Measurements from ENCODE around the gene ZNF407.

The ZNF407 gene

DNA sequence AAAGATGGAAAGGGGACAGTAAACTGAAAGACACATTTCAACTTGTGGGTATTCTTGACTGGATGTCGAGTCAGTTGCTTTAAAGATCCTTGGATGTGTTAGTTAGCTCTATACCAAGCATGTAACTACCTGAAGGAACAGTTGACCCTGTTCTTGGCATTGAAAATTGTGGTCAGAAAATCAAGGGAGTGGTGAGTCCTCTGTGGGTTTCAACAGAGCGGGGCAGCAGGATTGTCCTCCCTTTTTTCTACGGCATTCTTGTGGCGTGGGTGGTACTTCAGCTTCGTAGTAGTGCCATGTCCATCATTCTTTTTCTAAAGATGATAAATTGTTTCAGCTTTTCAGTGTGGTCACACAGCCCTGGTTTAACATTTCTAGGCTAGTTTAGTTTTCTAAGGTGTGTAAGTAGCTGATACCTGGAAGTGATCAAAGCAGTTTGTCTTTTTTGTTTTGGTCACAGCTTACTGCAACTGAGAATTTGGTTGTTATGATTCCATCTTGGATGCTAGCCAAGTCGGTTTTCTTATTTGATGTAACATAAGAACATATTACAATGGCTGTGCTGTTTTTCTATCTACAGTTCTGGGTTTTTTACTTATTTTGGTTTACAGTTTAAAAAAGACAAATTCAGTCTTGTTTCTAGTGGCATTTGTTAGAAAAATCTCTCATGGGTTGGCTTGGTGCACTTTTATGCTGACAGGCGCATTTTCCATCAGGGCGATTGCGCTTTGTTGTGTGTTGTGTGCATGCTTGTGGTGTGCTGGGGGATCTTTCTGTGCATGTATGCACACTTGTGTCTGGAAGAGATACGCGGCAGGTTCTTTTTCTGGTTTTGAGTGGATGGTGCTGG is 84.7 kb downstream of the ZNF407 start:
- DNase-seq: no peak

- DNase-seq: no peak
These were observed 85.3 kb downstream of the ZNF407 start for GRCh38 chr18:74682991-74683297.

GRCh38 chr18:74683573-74683972 is 85.9 kb downstream of the ZNF407 start:
- no peak for DNase-seq

GRCh38 chr18:74689251-74689650 is 91.6 kb downstream of the ZNF407 start:
- DNase-seq: no peak

DNA sequence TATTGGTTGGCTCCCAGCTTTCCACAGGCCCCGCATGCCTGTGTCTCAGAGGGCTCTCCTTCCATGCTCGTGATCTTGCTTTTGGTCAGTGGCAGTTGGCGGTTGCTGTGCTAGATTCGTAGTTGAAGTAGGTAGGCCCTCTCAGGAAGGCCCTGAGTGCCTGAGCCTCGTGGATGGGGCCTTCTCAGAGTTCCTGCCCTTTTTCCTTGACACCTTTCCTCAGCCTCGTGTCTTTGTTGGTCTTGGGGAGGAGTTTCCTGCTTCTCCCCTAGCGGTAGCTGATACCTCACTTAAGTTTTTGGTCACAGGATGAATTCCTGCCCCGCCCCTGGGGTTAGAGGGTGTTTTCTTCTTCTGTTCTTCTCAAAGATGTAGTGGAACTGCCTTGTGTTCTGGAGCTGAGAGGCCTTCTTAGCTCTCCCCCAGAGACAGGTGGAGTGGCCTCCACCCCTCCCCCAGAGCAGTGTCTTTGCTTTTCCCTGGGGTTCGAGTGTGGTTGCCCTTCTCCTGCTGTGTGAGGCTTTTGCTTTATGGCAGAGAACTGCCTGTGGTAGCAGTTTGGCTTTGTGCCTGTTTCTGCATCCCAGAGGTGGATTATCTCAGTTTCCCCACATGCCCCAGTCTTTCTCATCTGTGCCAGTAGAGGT is 94.8 kb downstream of the ZNF407 start:
- no peak for DNase-seq

GRCh38 chr18:74694436-74694835 is 96.8 kb downstream of the ZNF407 start:
- DNase-seq: no peak

DNA sequence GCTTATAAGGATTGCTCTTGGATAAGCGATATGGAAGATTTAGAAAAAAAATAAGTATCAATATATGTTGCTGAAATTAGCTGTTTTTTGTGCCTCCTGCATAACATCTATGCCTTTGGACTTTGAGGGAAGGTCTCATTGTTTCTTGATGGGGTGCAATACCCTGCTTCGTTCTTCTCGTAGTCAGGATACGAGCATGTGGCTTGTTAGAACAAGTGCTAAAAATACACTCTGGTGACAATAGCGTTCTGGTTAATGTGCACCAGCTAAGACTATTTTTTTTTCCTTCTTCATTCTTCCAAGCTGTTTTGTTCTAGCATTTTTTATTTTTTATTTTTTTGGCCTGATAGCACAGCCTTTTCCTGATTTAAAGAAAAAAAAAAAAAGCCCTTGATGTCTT is 97.5 kb downstream of the ZNF407 start:
- DNase-seq: no peak

GRCh38 chr18:74698881-74699280 is 101.2 kb downstream of the ZNF407 start:
- no peak for DNase-seq

GRCh38 chr18:74699455-74699854 is 101.8 kb downstream of the ZNF407 start:
- no peak for DNase-seq

DNA sequence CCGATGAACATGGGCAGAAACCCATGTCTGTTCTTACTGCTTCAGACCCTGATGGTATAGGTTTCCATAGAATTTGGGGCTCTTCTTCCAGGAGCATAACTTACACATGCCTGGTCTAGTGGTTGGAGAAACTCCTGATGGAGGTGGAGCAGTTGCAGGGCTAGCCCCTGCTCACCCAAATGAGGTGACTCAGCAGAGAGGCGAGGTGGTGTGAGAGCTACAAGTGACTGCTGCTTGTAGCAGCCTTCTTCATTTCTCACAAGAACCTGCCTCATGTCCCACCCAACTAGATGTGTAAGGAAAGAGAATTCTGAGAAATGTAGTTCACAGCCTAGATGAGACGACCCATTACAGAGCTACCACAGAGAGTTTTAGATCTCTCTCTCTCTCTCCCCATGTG is 105.3 kb downstream of the ZNF407 start:
- DNase-seq: no peak

DNA sequence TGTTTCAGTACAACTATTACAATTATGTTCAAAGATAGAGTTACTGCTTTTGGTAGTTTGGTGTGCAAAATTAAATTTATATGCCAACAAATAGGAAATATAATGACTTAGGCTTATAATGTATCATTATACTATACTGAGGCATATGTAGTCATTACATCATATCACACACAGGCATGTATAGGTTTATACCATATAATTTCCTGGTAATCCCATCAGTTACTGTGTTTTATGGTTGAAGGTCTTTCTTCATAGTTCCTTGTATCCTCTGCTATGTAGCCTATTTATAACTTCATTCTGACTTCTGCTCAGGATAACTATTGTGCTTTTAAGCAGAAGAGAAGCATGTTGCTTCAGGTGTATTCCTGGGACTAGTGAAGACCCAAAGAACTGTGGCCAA is 110.5 kb downstream of the ZNF407 start:
- DNase-seq: no peak

DNA sequence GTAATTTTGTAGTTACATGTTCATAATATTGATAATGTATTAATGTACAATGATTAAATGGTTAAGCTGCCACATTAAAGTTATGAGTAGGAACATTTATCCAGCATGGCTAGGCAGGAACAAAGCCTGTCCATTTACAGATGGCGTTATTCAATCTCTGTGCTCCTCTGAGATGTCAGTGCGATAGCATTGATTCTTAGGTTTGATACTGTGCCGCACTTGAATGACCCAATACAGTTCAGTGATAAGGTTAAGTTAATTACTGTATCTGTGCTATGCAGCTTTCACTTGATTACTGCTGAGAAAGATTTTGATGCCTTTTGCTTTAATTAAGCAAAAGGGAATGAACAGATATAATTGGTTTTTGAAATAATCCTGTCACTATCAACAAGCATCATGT is 111.8 kb downstream of the ZNF407 start:
- DNase-seq: no peak

GRCh38 chr18:74714120-74714519 is 116.5 kb downstream of the ZNF407 start:
- DNase-seq: no peak

- DNase-seq: no peak
These were observed 117.1 kb downstream of the ZNF407 start for GRCh38 chr18:74714791-74715190.

GRCh38 chr18:74715306-74715705 is 117.6 kb downstream of the ZNF407 start:
- no peak for DNase-seq

DNA sequence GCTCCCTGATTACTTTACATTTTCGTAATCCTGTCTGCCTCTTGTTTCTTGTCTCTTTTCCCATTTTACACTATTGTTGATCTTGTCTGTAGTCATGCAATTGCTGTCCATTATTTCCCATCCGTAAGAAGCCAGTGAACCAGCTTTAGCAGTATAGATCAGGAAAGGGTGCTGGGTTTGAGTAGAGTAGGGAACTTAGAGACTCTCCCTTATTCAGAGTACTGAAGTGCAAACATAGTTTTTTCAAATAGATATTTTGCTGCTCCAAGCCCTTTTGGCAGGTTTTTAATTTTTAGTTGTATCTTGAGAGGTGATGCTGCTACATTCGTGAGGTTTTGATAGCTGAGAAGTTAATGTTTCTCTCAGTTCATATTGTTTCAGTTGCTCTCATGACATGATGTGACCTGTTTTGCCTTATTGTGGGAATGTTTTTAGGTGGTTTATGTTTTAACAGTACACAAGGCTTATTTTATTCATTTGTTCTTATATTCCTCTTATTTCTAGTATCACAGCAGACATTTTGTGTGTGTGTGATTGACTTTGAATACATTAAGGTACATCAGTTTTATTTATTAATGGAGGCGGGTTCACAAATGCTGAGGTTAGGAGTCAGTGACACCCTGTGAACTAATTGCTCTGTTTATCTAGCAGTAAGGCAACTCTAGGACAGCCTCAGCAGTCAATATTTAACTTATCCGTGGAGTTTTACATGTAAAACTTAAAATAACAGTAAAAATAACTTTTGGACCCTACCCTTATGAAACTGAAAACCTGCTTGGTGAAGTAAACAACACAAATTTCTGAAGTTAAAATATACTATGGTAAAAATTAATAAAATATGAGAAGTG is 118.4 kb downstream of the ZNF407 start:
- no peak for DNase-seq

- DNase-seq: no peak
These were observed 120.6 kb downstream of the ZNF407 start for GRCh38 chr18:74718312-74718711.

GRCh38 chr18:74722237-74722636 is 124.6 kb downstream of the ZNF407 start:
- DNase-seq: no peak

- DNase-seq: no peak
These were observed 126.5 kb downstream of the ZNF407 start for GRCh38 chr18:74724186-74724585.

- no peak for DNase-seq
These were observed 128.0 kb downstream of the ZNF407 start for GRCh38 chr18:74725690-74726089.

DNA sequence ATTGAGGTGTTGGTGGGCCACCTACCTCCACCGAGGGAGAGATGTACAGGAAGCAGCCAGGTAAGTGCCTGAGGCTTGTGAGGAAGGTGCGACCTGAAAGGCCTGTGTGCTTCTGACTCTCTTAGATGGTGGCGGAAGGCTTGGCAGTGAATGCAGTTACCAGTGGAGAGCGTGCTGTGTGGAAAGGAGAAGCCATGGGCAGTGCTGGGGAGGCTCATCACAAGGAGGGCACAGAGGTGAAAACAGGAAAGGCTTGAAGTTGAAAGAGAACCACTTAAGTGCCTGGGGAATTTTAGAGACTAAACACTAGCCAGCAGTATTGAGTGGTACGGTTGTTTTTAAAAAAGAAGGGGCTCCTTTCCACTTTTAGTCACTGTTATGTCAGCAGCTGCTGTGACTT is 130.9 kb downstream of the ZNF407 start:
- DNase-seq: no peak

GRCh38 chr18:74731097-74731496 is 133.4 kb downstream of the ZNF407 start:
- no peak for DNase-seq

- DNase-seq: no peak
These were observed 134.7 kb downstream of the ZNF407 start for GRCh38 chr18:74732380-74732779.

- DNase-seq: no peak
These were observed 135.9 kb downstream of the ZNF407 start for GRCh38 chr18:74733598-74733997.
